Measurements from ENCODE around the gene LMNB1.

Gene LMNB1

GRCh38 chr5:126854526-126855110 is 77.7 kb downstream of the LMNB1 start:
- H3K4me3 ChIP-seq (ENCODE audit: low read depth, low read length): no peak overlapping the region

GRCh38 chr5:126855266-126855665 is 78.3 kb downstream of the LMNB1 start:
- H3K4me3 ChIP-seq (ENCODE audit: low read depth, low read length): no peak overlapping the region

DNA sequence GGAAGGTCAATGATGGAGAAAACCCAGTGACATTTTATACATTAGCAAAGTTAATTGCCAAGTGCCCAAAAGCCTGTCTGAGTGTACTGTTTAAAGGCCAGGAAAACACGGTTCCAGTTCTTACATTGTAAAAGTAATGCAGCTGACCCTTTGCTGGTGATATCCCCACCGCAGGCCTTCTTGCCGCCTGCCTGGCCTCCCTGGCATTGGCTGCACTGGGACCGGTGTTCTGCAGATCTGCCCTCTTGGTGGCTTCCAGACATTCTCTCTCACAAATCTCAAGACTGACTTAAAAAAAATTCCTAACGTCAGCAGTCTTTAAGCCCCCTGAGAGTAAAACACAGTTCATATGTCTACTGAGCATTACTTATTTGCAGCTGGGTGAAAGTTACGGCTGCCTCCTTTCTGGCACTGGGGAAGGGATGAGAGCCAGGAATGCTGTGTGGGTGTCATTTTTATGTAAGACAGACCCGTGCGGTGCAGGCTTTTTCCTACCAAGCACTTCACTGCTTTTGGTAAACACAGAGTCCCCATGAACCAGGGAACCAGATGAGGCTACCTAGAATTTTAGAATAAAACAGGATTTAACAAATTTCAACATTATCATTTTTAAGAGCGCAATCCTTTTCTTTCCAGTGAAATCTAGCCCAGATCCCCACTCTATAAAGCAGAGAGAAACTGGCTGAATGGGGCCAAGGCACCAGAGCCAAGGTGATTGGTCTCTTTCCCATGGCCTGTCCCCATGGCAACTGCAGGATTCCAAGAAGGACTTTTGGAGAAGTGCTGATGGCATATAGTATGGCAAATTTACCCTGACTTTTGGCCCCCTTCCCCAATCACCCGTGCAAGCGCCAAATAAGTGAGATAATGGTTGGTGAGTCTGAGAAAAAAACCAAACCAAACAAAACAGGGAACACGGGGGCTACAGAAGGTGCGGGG is 80.8 kb downstream of the LMNB1 start:
- H3K4me3 ChIP-seq (ENCODE audit: low read depth, low read length): no peak overlapping the region

DNA sequence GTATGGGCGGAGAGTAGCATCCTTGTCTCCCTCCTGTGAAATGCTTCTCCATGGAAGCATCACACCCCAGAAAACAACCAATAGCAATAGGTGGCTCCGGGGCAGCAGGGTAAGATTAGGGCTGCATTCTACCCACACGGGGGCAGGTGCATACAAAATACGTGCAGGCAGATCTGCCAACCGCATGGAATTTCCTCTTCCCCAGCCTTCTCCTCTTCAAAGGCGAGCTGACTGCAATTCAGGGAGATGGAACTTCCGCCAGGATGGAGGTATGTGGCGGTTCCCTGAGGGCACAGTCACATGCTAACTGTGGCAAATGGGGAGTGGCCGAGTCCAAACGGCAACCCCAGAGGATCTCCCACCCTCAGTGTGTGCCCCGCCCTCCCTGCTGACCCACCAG is 81.5 kb downstream of the LMNB1 start:
- no peak overlapping the region for H3K4me3 ChIP-seq (ENCODE audit: low read depth, low read length)

DNA sequence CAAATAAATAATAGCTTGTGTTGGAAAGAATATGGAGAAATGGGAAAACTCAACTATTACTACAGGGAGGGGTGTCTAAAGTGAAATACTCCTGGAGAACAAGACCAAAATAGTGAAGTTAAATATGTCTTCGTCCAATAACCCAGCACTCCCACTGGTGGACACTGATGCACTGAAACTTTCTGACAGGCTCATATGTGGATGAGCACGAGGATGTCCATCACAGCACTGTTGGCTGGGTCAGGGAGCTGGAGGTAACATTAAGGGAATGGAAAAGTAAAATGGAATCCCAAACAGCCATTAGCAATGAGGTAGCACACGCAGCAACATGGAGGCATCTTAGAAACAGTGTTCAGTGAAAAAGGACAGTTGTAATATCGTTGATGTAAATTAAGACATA is 86.5 kb downstream of the LMNB1 start:
- no peak overlapping the region for H3K4me3 ChIP-seq (ENCODE audit: low read depth, low read length)

DNA sequence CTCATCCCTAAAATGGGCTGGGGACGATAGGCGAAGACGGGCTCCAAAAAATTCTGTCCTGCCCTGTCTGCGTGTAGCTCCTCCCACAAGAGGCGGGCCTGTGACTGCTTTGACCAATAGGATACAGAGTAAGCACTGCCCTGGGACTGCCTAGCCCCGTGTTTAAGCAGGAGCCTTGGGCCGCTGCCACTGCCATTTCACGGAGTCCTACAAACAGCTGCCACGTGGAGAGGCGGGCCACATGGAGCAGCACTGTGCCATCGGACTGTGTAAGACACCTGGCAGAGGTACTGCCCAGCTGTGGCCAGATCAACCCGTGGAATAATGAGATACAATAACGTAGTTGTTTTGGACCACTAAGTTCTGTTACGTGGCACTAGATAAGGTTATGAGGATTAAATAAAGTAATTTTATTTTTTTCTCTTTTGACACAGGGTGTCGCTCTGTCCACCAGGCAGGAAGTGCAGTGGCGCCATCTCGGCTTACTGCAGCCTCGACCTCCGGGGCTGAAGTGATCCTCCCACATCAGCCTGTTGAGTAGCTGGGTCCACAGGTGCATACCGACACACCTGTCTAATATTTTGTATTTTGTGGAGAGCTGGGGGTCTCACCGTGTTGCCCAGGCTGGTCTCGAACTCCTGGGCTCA is 87.2 kb downstream of the LMNB1 start:
- H3K4me3 ChIP-seq (ENCODE audit: low read depth, low read length): no peak overlapping the region

GRCh38 chr5:126865299-126865698 is 88.4 kb downstream of the LMNB1 start:
- no peak overlapping the region for H3K4me3 ChIP-seq (ENCODE audit: low read depth, low read length)

GRCh38 chr5:126866851-126867636 is 90.1 kb downstream of the LMNB1 start:
- no peak overlapping the region for H3K4me3 ChIP-seq (ENCODE audit: low read depth, low read length)

DNA sequence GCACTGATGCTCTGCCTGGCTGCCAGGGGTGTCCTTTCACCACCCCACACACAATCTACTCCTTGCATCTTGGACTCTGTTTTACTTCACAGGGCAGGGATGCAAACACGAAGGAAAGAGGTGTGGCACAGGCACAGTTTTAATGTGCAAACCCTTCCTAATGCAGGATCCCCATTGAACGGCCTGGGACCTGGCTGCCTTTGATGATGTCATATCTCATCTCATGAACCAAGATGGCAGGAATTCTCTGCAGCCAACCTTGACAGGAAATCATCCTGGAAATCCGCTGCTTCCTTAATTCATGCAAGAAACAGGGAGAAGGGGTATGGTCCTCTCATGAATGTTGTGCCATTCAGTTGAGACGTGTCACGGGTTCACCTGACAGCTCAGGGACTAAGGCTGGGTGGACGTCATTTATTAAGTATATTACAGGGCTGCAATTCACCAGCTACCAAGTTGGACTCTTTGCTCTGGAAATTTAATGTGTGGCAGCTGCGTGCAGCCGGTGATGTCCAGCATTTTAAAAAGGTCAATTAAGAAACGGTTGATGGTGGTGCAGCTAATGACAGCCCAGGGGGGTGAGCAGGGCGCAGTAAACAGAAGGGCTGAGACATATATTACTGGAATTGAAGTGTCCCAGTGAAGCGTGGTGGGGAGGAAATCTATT is 91.5 kb downstream of the LMNB1 start:
- no peak overlapping the region for H3K4me3 ChIP-seq (ENCODE audit: low read depth, low read length)

- peak overlapping the region; percentile 35 for H3K4me3 ChIP-seq (ENCODE audit: low read depth, low read length)
These were observed 92.1 kb downstream of the LMNB1 start for GRCh38 chr5:126869005-126869451.

DNA sequence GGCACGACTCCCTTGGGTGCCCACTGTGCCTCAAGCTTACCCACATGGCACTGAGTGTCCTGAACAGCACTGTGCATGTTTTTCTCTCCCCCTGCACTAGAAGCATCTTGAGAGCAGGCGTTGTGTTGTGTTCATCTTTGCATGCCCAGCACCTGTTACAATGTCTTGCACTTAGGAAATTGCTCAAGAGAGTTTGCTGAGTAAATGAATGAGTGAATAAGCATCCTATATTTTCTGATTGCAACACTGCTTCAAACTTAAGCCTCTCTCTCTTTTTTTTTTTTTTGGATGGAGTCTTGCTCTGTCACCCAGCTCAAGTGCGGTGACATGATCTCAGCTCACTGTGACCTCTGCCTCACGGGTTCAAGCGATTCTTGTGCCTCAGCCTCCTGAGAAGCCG is 94.5 kb downstream of the LMNB1 start:
- no peak overlapping the region for H3K4me3 ChIP-seq (ENCODE audit: low read depth, low read length)

GRCh38 chr5:126872561-126873354 is 95.8 kb downstream of the LMNB1 start:
- no peak overlapping the region for H3K4me3 ChIP-seq (ENCODE audit: low read depth, low read length)

GRCh38 chr5:126875303-126875785 is 98.4 kb downstream of the LMNB1 start:
- H3K4me3 ChIP-seq (ENCODE audit: low read depth, low read length): no peak overlapping the region

DNA sequence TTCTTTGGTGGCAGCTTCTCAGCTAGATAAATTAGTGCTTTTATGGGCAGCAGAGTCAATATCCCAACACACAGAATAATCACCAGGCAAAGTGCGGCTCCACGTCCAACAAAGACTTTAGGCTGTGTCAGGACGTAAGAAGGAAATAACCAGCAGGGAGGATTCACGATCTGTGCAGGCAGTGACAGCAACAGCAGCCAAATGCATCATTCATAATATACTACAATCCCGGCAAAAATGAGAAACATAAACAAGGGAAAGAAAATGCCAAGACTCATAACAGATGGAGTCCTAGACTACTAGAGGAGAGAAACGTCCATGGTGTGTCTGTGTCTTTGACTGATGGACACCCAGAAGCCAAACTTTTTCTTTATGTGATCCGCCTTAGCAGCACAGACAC is 100.7 kb downstream of the LMNB1 start:
- H3K4me3 ChIP-seq (ENCODE audit: low read depth, low read length): no peak overlapping the region

- no peak overlapping the region for H3K4me3 ChIP-seq (ENCODE audit: low read depth, low read length)
These were observed 101.1 kb downstream of the LMNB1 start for GRCh38 chr5:126878085-126878484.

- no peak overlapping the region for H3K4me3 ChIP-seq (ENCODE audit: low read depth, low read length)
These were observed 101.7 kb downstream of the LMNB1 start for GRCh38 chr5:126878634-126879033.

- no peak overlapping the region for H3K4me3 ChIP-seq (ENCODE audit: low read depth, low read length)
These were observed 105.1 kb downstream of the LMNB1 start for GRCh38 chr5:126881821-126882600.

- H3K4me3 ChIP-seq (ENCODE audit: low read depth, low read length): no peak overlapping the region
These were observed 106.8 kb downstream of the LMNB1 start for GRCh38 chr5:126883564-126884245.
